ENCODE data around the gene HNRNPC. TPM values are rescaled to one million over a fixed set of nuclear protein-coding genes. Genes with fewer than 3 reads are reported as not detected.

The HNRNPC gene
- total and polyA plus RNA-seq, 9 of the 15 experiments (the other 6 are each of a cell fraction or from before 2014, with no cell fraction given), result 679 to 1,557 (median 1,191) TPM

DNA sequence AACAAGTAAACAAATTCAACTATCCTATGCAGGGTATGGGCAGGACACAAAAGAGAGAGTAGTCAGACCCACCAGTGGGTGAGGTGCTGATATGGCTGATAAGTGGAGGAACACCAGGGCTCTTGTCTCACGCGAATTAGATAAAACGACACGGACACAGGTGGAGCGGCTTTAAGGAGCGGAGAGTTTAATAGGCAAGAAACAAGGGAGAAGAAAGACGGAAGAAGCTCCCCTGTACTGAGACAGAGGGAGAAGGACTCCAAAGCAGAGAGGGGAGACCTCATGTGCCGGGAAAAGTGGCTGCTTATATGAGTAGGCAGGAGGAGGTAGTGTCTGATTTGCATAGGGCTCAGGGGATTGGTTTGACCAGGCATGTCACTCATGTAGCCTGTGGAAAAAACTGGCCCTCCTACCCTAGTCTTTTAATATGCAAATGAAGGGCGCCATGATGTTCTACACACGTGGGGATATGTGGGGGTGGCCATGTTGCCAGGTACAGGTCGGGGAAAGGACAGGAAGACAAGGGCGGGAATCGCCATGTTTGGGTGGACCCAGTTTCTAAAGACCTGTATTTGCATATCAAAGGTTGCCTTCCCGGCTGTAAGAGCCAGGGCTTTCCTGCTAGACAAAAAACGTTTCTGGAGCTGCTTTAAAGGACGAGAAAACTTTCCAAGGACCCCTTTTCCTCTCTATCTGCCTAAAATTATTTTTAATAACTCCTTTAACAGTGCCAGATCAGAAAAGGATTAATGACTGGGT is 39.4 kb upstream of the HNRNPC start (continued):
- TF ChIP-seq, protein P1, sequence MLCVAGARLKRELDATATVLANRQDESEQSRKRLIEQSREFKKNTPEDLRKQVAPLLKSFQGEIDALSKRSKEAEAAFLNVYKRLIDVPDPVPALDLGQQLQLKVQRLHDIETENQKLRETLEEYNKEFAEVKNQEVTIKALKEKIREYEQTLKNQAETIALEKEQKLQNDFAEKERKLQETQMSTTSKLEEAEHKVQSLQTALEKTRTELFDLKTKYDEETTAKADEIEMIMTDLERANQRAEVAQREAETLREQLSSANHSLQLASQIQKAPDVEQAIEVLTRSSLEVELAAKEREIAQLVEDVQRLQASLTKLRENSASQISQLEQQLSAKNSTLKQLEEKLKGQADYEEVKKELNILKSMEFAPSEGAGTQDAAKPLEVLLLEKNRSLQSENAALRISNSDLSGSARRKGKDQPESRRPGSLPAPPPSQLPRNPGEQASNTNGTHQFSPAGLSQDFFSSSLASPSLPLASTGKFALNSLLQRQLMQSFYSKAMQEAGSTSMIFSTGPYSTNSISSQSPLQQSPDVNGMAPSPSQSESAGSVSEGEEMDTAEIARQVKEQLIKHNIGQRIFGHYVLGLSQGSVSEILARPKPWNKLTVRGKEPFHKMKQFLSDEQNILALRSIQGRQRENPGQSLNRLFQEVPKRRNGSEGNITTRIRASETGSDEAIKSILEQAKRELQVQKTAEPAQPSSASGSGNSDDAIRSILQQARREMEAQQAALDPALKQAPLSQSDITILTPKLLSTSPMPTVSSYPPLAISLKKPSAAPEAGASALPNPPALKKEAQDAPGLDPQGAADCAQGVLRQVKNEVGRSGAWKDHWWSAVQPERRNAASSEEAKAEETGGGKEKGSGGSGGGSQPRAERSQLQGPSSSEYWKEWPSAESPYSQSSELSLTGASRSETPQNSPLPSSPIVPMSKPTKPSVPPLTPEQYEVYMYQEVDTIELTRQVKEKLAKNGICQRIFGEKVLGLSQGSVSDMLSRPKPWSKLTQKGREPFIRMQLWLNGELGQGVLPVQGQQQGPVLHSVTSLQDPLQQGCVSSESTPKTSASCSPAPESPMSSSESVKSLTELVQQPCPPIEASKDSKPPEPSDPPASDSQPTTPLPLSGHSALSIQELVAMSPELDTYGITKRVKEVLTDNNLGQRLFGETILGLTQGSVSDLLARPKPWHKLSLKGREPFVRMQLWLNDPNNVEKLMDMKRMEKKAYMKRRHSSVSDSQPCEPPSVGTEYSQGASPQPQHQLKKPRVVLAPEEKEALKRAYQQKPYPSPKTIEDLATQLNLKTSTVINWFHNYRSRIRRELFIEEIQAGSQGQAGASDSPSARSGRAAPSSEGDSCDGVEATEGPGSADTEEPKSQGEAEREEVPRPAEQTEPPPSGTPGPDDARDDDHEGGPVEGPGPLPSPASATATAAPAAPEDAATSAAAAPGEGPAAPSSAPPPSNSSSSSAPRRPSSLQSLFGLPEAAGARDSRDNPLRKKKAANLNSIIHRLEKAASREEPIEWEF (CRISPR knock-in tag; IDR thresholded peaks at IDR 0.05), result no peak
- TF ChIP-seq BRD9 (IDR thresholded peaks at IDR 0.05; ENCODE audit: low read depth, partially characterized antibody) (no peak), TCF7L2 (IDR thresholded peaks at IDR 0.05; ENCODE audit: low read depth, low read length) (no peak), ESRRB (CRISPR knock-in tag; IDR thresholded peaks at IDR 0.05; ENCODE audit: borderline replicate concordance) (no peak), KAT7 (CRISPR knock-in tag; IDR thresholded peaks at IDR 0.05; ENCODE audit: borderline replicate concordance) (no peak), KLF10 (CRISPR knock-in tag; IDR thresholded peaks at IDR 0.05) (no peak), CHD7 (IDR thresholded peaks at IDR 0.05; ENCODE audit: low read depth, low read length) (no peak), USF2 (CRISPR knock-in tag; IDR thresholded peaks at IDR 0.05) (peak; percentile 25; the same call in 1 of the 2 replicates), SMARCA4 (IDR thresholded peaks at IDR 0.05) (peak; percentile 63)
